PC-3 (cell line): ENCODE data around the gene MGLL. TPM values are rescaled to one million over a fixed set of nuclear protein-coding genes. Genes with fewer than 3 reads are reported as not detected.

ENCODE experiments used
- ATAC-seq: fragments of 200-7000 bp; cut with Tn5 transposase; 2 replicates; pipeline ENCODE4 v1.9.1; 2020; ENCODE audit warnings: mild to moderate bottlenecking, moderate library complexity
- BruUV-seq: library from RNA; stranded (reverse); fragments of 400-500 nt; replicated peaks from 2 replicates; lab custom pipeline; 2021; lab: Mats Ljungman, UMichigan
- CTCF ChIA-PET: fragments of 300-600 bp; sonication (Branson Sonifier 250); formaldehyde crosslinking; loops from one replicate; lab custom pipeline; 2022; ENCODE audit warnings: antibody characterized with exemption; lab: Charles Lee
- POLR2A ChIA-PET: fragments of 300-600 bp; sonication (Branson Sonifier 250); formaldehyde crosslinking; loops from one replicate; lab custom pipeline; 2022; ENCODE audit warnings: antibody characterized with exemption; ENCODE audit not compliant: unreplicated experiment; lab: Charles Lee
- DNase-seq: peaks from one replicate; pipeline ENCODE4 v3.0.0-alpha.2; 2015
- H2AFZ ChIP-seq: fragments of 300-600 bp; sonication (generic); 2 replicates; pipeline ENCODE4 v1.6.0; 2016; ENCODE audit warnings: antibody characterized with exemption, low read length
- H3F3A ChIP-seq: fragments of 300-600 bp; sonication (generic); one replicate; pipeline ENCODE4 v1.6.0; 2017; ENCODE audit warnings: antibody characterized with exemption, low read length, control low read depth, mild to moderate bottlenecking; ENCODE audit not compliant: unreplicated experiment
- H3K27ac ChIP-seq: fragments of 300-600 bp; sonication (generic); 2 replicates; pipeline ENCODE4 v1.5.1; 2016; ENCODE audit warnings: mild to moderate bottlenecking, low read length
- H3K27me3 ChIP-seq: fragments of 300-600 bp; sonication (generic); 2 replicates; pipeline ENCODE4 v1.6.1; 2016; ENCODE audit warnings: low read length, mixed read lengths
- H3K36me3 ChIP-seq: fragments of 300-600 bp; sonication (generic); 2 replicates; pipeline ENCODE4 v1.6.1; 2016; ENCODE audit warnings: low read depth, mixed run types, low read length, mixed read lengths
- H3K4me1 ChIP-seq: fragments of 300-600 bp; sonication (generic); 2 replicates; pipeline ENCODE4 v1.5.1; 2016; ENCODE audit warnings: low read length; ENCODE audit not compliant: insufficient read depth
- H3K4me2 ChIP-seq: fragments of 300-600 bp; sonication (generic); 2 replicates; pipeline ENCODE4 v1.6.0; 2016; ENCODE audit warnings: low read length
- H3K4me3 ChIP-seq: fragments of 300-600 bp; sonication (generic); 2 replicates; pipeline ENCODE4 v1.5.1; 2016; ENCODE audit warnings: mild to moderate bottlenecking, low read length, mixed read lengths
- H3K79me2 ChIP-seq: fragments of 300-600 bp; sonication (generic); 2 replicates; pipeline ENCODE4 v1.6.1; 2017; ENCODE audit warnings: low read length, mixed read lengths
- H3K9ac ChIP-seq: fragments of 300-600 bp; sonication (generic); 2 replicates; pipeline ENCODE4 v1.6.0; 2016; ENCODE audit warnings: mild to moderate bottlenecking, low read length
- H3K9me2 ChIP-seq: fragments of 300-600 bp; sonication (generic); replicated peaks from 2 replicates; pipeline ENCODE4 v1.6.1; 2016; ENCODE audit warnings: mixed run types, low read length, mixed read lengths
- H3K9me3 ChIP-seq: fragments of 300-600 bp; sonication (generic); 2 replicates; pipeline ENCODE4 v1.6.1; 2016; ENCODE audit warnings: low read length, mixed read lengths
- H4K20me1 ChIP-seq: fragments of 300-600 bp; sonication (generic); 2 replicates; pipeline ENCODE4 v1.6.1; 2016; ENCODE audit warnings: low read length, mixed read lengths
- EZH2 ChIP-seq: fragments of 300-600 bp; sonication (generic); IDR thresholded peaks from one replicate; pipeline ENCODE4 v1.6.1; 2017; ENCODE audit warnings: antibody characterized with exemption, mild to moderate bottlenecking, low read length; ENCODE audit not compliant: unreplicated experiment
- EZH2phosphoT487 ChIP-seq: fragments of 300-600 bp; sonication (generic); IDR thresholded peaks from 2 replicates; pipeline ENCODE4 v1.6.1; 2018; ENCODE audit warnings: mild to moderate bottlenecking, antibody characterized with exemption, low read length, borderline replicate concordance
- intact Hi-C: fragments of 100-400 bp; cut with micrococcal nuclease; formaldehyde crosslinking; loops from 2 replicates; pipeline ENCODE4 v1.9.0; 2023
- total RNA-seq: library from RNA; depleted of rRNA; stranded (reverse); fragments of >200 nt; gene quantifications from 2 replicates; pipeline ENCODE4 v1.2.3, GENCODE V29; 2014
- TF ChIP-seq, protein P1 (sequence below): fragments of 300-600 bp; sonication (generic); conservative IDR thresholded peaks from 2 replicates; pipeline ENCODE4 v1.5.1; 2017; ENCODE audit warnings: antibody characterized with exemption, low read depth, mild to moderate bottlenecking, low read length

Gene MGLL
- total RNA-seq, 1 experiment from 2014 or later, result 38.7 TPM

- ChIA-PET POLR2A (no interaction called here), CTCF (no interaction called here)
- intact Hi-C loops, result no loop called here
- no peaks in the 10 kb centered on the region for H3K27me3 ChIP-seq
- no peak overlapping the region for H3K4me2 ChIP-seq
- no peak overlapping the region for H2AFZ ChIP-seq
- ATAC-seq (no peak), DNase-seq (no peak)
- no peak overlapping the region for H3K27ac ChIP-seq
- BruUV-seq, result no TSS peak
- H3K9me2 ChIP-seq, result no peaks in the 10 kb centered on the region
- H3K36me3 ChIP-seq, result no peaks in the 10 kb centered on the region
- no peaks in the 10 kb centered on the region for H3K79me2 ChIP-seq
- no peaks in the 10 kb centered on the region for H3K4me1 ChIP-seq
- H3K4me3 ChIP-seq, result no peak overlapping the region
- H3F3A ChIP-seq, result no peaks in the 10 kb centered on the region
- no peak for TF ChIP-seq EZH2phosphoT487
- TF ChIP-seq, protein P1, sequence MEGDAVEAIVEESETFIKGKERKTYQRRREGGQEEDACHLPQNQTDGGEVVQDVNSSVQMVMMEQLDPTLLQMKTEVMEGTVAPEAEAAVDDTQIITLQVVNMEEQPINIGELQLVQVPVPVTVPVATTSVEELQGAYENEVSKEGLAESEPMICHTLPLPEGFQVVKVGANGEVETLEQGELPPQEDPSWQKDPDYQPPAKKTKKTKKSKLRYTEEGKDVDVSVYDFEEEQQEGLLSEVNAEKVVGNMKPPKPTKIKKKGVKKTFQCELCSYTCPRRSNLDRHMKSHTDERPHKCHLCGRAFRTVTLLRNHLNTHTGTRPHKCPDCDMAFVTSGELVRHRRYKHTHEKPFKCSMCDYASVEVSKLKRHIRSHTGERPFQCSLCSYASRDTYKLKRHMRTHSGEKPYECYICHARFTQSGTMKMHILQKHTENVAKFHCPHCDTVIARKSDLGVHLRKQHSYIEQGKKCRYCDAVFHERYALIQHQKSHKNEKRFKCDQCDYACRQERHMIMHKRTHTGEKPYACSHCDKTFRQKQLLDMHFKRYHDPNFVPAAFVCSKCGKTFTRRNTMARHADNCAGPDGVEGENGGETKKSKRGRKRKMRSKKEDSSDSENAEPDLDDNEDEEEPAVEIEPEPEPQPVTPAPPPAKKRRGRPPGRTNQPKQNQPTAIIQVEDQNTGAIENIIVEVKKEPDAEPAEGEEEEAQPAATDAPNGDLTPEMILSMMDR, result no peak
- no peak for TF ChIP-seq EZH2
- no peaks in the 10 kb centered on the region for H4K20me1 ChIP-seq
- no peaks in the 10 kb centered on the region for H3K9me3 ChIP-seq
- no peak overlapping the region for H3K9ac ChIP-seq
These were observed 24.3 kb upstream of the MGLL start for GRCh38 chr3:127846576-127846975.

DNA sequence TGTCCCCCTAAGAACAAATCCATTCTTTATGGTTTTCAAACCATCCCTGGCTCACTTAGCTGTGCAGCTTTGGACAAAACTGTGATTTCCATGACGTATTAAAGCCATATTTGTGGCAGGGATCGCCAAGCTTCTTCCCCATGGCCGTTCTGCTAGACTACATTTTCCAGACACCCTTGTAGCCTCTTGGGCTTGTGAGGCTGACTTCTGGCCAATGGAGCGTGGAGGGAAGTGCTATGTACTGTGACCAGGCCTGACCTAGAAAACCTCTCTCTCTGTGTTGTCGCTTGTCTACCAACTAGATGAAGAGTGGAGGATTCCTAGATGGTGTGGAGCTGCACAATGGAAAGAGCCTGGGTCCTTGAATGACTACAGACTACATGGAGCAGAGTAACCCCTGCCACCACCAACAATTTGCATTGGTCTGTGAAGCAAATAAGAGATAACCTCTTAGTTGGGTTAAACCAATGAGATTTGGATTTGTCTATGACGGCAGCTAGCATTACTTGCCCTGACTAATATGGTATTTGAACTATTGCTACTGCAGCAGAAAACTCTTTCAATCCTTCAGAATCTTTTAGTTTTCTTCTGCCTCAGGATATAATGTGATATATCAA, 22.1 kb upstream of the MGLL start:
- intact Hi-C loops, result no loop called here
- BruUV-seq, result no TSS peak
- H3K79me2 ChIP-seq, result no peaks in the 10 kb centered on the region

GRCh38 chr3:127840671-127841070, 18.4 kb upstream of the MGLL start:
- no peak for ATAC-seq

More for the DNA sequence above, 22.1 kb upstream of the MGLL start:
- no peaks in the 10 kb centered on the region for H3K36me3 ChIP-seq
- no peaks in the 10 kb centered on the region for H3K9me3 ChIP-seq
- H3K4me2 ChIP-seq, result no peak overlapping the region
- ATAC-seq (no peak), DNase-seq (no peak)
- H3K9ac ChIP-seq, result no peak overlapping the region
- no peaks in the 10 kb centered on the region for H3K9me2 ChIP-seq
- no peak overlapping the region for H2AFZ ChIP-seq
- ChIA-PET CTCF (no interaction called here), POLR2A (no interaction called here)
- H3K27ac ChIP-seq, result no peak overlapping the region
- TF ChIP-seq EZH2 (no peak), EZH2phosphoT487 (no peak)
- TF ChIP-seq, protein P1, result no peak
- H3K27me3 ChIP-seq, result no peaks in the 10 kb centered on the region
- no peaks in the 10 kb centered on the region for H3F3A ChIP-seq
- H3K4me1 ChIP-seq, result no peaks in the 10 kb centered on the region
- H4K20me1 ChIP-seq, result no peaks in the 10 kb centered on the region
- no peak overlapping the region for H3K4me3 ChIP-seq

More at GRCh38 chr3:127840671-127841070, 18.4 kb upstream of the MGLL start:
- Histone ChIP-seq H3K27ac (no peak overlapping the region), H3K79me2 (no peaks in the 10 kb centered on the region), H3K4me1 (no peaks in the 10 kb centered on the region), H3K36me3 (no peaks in the 10 kb centered on the region), H3K27me3 (no peaks in the 10 kb centered on the region), H3K9ac (no peak overlapping the region), H4K20me1 (no peaks in the 10 kb centered on the region), H3K4me2 (no peak overlapping the region), H3F3A (no peaks in the 10 kb centered on the region), H2AFZ (no peak overlapping the region), H3K4me3 (no peak overlapping the region), H3K9me3 (no peaks in the 10 kb centered on the region), H3K9me2 (no peaks in the 10 kb centered on the region)
- ChIA-PET POLR2A (no interaction called here), CTCF (no interaction called here)
- intact Hi-C loops, result no loop called here
- no peak for TF ChIP-seq EZH2phosphoT487
- TF ChIP-seq EZH2, result no peak
- TF ChIP-seq, protein P1, result no peak
- DNase-seq, result no peak
- BruUV-seq, result no TSS peak
